Esophagus (tissue), 2 donors: ENCODE results near the gene CDK6. TPM values are rescaled to one million over a fixed set of nuclear protein-coding genes. Genes with fewer than 3 reads are reported as not detected.
"Not testable (repeated sequence)": the region's sequence is repeated elsewhere in the genome, so short reads cannot be mapped to it uniquely, and the experiment has no call there.

Experiments
- H3K27ac ChIP-seq, 2 donors: one replicate each; pipeline ENCODE4 v1.5.1; 2013; ENCODE audit warnings: low read depth in 2 of 2, mild to moderate bottlenecking in 2 of 2, inconsistent platforms in 1 of 2, low read length in 1 of 2, moderate library complexity in 1 of 2
- H3K27me3 ChIP-seq, 2 donors: one replicate each; pipeline ENCODE4 v1.6.1; 2013; ENCODE audit warnings: low read length in 2 of 2, control low read depth in 1 of 2, mild to moderate bottlenecking in 1 of 2; ENCODE audit not compliant: insufficient read depth in 2 of 2, control insufficient read depth in 1 of 2
- H3K36me3 ChIP-seq, 2 donors: one replicate each; pipeline ENCODE4 v1.6.1; 2013; ENCODE audit warnings: low read length in 1 of 2; ENCODE audit not compliant: control insufficient read depth in 2 of 2, insufficient read depth in 2 of 2
- H3K4me1 ChIP-seq, 2 donors: one replicate each; pipeline ENCODE4 v1.6.1; 2013; ENCODE audit warnings: low read length in 1 of 2; ENCODE audit not compliant: control insufficient read depth in 2 of 2, insufficient read depth in 2 of 2
- H3K4me3 ChIP-seq, 2 donors: one replicate each; pipeline ENCODE4 v1.5.1; 2013; ENCODE audit warnings: low read length in 2 of 2, mild to moderate bottlenecking in 2 of 2, low read depth in 1 of 2, moderate library complexity in 1 of 2
- H3K9me3 ChIP-seq, 2 donors: one replicate each; pipeline ENCODE4 v1.6.1; 2013; ENCODE audit warnings: mild to moderate bottlenecking in 2 of 2, low read depth in 1 of 2, low read length in 1 of 2, moderate library complexity in 1 of 2; ENCODE audit not compliant: control insufficient read depth in 2 of 2, insufficient read depth in 1 of 2
- WGBS, 2 donors: extraction: QIAGEN DNeasy Blood & Tissue Kit; methylation state at CpG; one replicate each; pipeline ENCODE4 v1.1.7; 2013; 5-methylcytosine and 5-hydroxymethylcytosine counted together
- polyA plus RNA-seq, 2 donors: library from polyadenylated mRNA; stranded (reverse); fragments of 200-250 nt; gene quantifications; one replicate each; pipeline ENCODE4 v1.2.3, GENCODE V29; 2013
- donor health status: healthy with polysubstance abuse.
- donor health status: Bipolar disorder and iron deficiency.

CDK6 gene
- polyA plus RNA-seq, 2 donors: 1.4 to 2.2 TPM

DNA sequence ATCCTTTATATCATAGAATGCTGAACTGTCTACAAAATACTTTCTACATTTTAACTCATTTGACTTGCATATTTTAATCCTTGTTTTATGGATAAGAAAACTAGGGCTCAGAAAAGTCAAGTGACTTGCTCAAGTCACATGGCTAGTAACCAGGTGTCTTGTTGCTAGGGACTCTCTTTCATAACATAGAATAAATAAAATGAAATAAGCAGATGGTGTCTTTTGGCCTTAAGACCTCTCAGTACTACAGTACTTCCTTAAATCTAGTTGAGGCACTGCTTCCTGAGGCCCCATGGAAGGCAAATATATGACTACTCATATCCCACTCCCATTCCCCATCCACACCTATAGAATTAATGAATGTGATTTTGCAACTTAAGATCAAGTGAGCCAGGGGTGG is 87.9 kb downstream of the CDK6 start:
- no peak overlapping the region for H3K4me3 ChIP-seq
- H3K36me3 ChIP-seq: no peaks in the 10 kb centered on the region
- H3K9me3 ChIP-seq: no peaks in the 10 kb centered on the region
- H3K27me3 ChIP-seq: no peaks in the 10 kb centered on the region
- no peak overlapping the region for H3K27ac ChIP-seq
- no peaks in the 10 kb centered on the region for H3K4me1 ChIP-seq

DNA sequence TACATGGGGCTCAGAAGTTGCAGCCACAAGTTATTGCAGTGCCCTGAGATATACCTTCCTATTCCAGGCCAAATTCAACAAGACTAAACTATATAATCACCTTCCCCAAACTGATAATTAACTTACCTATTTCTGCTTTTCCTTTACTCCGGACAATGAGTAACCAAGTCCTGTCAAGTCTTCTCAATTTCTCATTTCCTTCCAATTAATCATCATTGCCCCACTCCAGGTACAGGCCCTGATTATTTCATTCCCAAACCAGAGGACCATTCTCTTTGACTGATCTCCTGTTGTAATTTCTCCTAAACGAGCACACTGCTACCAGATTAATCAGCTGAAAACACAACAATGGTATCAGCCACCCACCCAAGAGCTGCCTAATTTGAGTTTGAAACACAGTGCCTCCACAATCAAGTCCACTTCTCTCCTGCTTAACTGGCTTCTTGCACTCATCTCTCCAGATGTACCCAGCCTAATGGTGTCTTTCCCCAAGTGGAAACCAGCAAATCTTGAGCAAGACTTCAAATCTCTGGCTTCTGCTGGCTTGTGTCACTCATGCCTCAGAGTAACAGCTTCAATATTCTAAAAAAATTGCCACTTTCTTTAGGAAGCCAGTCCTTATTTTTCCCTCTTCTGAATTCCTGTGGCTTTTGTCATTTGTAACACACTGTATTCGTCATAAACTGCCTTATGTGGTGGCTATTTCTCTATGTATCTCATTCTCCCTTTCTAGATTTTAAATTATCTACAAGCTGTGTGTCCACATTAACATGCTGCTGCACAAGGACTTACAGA is 89.1 kb downstream of the CDK6 start:
- no peaks in the 10 kb centered on the region for H3K4me1 ChIP-seq
- H3K27me3 ChIP-seq: no peaks in the 10 kb centered on the region
- 63 to 67% methylated on average over 3 of the region's 3 CpGs for WGBS, 2 donors
- no peak overlapping the region for H3K27ac ChIP-seq
- H3K4me3 ChIP-seq: no peak overlapping the region
- no peaks in the 10 kb centered on the region for H3K36me3 ChIP-seq
- H3K9me3 ChIP-seq: no peaks in the 10 kb centered on the region

DNA sequence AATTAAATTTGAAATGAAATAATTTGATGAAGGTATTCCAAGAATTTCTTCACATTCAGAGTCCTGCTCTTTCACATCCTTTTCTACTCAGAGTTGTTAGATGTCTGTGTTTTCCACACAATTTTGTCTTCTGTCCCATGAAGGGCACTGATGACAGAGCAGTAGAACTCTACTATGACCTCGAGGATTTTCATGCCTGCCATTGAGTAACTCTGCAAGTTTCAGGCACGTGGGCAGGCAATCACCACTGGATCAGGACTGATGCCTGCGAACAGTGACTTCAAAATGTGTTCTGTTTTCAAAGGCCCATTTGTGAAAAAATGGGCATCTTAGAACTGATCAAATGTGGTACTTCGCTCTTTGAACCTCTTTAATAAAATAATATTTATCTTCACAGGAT is 91.1 kb downstream of the CDK6 start:
- no peaks in the 10 kb centered on the region for H3K27me3 ChIP-seq
- WGBS, 2 donors: 90 to 94% methylated on average over 4 of the region's 4 CpGs
- no peaks in the 10 kb centered on the region for H3K4me1 ChIP-seq
- no peak overlapping the region for H3K27ac ChIP-seq
- H3K4me3 ChIP-seq: no peak overlapping the region
- H3K36me3 ChIP-seq: no peaks in the 10 kb centered on the region
- no peaks in the 10 kb centered on the region for H3K9me3 ChIP-seq

DNA sequence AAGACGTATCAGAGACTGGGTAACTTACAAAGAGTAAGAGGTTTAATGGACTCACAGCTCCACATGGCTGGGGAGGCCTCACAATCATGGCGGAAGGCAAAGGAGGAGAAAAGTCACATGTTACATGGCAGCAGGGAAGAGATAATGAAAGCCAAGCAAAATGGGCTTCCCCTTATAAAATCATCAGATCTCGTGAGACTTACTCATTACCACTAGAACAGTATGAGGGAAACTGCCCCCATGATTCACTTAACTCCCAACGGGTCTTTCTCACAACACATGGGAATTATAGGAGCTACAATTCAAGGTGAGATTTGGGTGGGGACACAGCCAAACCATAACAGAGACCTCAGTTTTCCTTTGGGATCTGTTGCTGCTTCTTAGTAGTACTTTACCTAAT is 92.2 kb downstream of the CDK6 start:
- WGBS, 2 donors: 93% methylated on average over 4 of the region's 4 CpGs
- H3K27me3 ChIP-seq, H3K27ac ChIP-seq, H3K4me3 ChIP-seq, H3K9me3 ChIP-seq, H3K36me3 ChIP-seq, H3K4me1 ChIP-seq: not testable (repeated sequence)

DNA sequence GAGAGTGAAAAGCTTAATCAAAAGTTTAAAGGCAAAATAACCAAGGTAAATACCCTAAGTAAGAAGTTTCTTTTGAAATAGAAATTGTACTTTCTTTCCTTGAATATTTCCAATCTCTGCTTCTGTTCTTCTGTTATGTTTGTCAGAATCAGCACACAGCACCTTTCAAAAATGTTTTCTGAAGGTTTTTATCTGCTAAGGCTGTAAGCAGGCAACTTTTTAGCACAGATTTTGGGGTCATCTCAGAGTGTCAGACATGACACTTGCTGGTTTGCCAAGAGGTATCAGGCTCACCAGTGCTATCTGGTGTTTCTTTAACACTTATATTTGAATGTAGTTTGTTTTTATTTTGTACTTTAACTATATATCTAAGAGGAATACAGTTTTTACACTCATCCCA is 94.2 kb downstream of the CDK6 start:
- H3K27ac ChIP-seq: no peak overlapping the region
- H3K36me3 ChIP-seq: no peaks in the 10 kb centered on the region
- H3K9me3 ChIP-seq: no peaks in the 10 kb centered on the region
- H3K4me1 ChIP-seq: no peaks in the 10 kb centered on the region
- no peak overlapping the region for H3K4me3 ChIP-seq
- H3K27me3 ChIP-seq: peaks cover 0 to 3% of the 10 kb centered on the region in 2 donors

DNA sequence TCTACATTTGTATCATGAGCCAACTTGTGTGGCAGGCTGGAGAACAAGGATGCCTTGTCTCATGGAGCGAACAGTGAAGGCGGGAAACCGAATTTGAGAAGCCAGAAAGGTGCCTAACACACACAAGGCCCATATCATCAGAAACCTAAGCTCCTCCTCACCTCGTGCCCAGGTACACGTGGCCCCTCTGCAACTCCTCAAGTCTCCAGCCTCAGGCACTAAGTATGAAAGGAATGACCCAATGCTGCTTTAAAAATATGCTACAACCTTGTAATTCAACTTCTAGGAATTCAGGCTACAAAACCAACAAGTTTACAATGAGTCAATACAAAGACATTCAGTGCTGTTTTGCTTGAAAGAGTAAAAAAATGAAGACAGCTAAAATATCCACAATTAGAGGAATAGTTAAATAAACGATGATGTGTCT is 95.7 kb downstream of the CDK6 start:
- Histone ChIP-seq H3K36me3 (no peaks in the 10 kb centered on the region), H3K9me3 (no peaks in the 10 kb centered on the region), H3K4me3 (no peak overlapping the region), H3K4me1 (no peaks in the 10 kb centered on the region), H3K27ac (no peak overlapping the region), H3K27me3 (peaks cover 0 to 3% of the 10 kb centered on the region in 2 donors)
- WGBS, 2 donors: 69 to 74% methylated on average over 6 of the region's 6 CpGs

GRCh38 chr7:92740134-92740533 is 96.2 kb downstream of the CDK6 start:
- WGBS, 2 donors: 80% methylated on average over 4 of the region's 4 CpGs
- Histone ChIP-seq H3K27ac (no peak overlapping the region), H3K9me3 (no peaks in the 10 kb centered on the region), H3K4me1 (no peaks in the 10 kb centered on the region), H3K27me3 (peaks cover 0 to 3% of the 10 kb centered on the region in 2 donors), H3K4me3 (no peak overlapping the region), H3K36me3 (no peaks in the 10 kb centered on the region)

- Histone ChIP-seq H3K27ac (no peak overlapping the region), H3K4me3 (no peak overlapping the region), H3K4me1 (no peaks in the 10 kb centered on the region), H3K27me3 (peaks cover 0 to 3% of the 10 kb centered on the region in 2 donors), H3K9me3 (no peaks in the 10 kb centered on the region), H3K36me3 (no peaks in the 10 kb centered on the region)
Measured at GRCh38 chr7:92739091-92739490, 97.3 kb downstream of the CDK6 start.

GRCh38 chr7:92737706-92738105 is 98.7 kb downstream of the CDK6 start:
- Histone ChIP-seq H3K4me3 (no peak overlapping the region), H3K27me3 (peaks cover 0 to 3% of the 10 kb centered on the region in 2 donors), H3K36me3 (no peaks in the 10 kb centered on the region), H3K4me1 (no peaks in the 10 kb centered on the region), H3K9me3 (no peaks in the 10 kb centered on the region), H3K27ac (no peak overlapping the region)
- WGBS, 2 donors: 93 to 97% methylated on average over 1 of the region's 1 CpG

DNA sequence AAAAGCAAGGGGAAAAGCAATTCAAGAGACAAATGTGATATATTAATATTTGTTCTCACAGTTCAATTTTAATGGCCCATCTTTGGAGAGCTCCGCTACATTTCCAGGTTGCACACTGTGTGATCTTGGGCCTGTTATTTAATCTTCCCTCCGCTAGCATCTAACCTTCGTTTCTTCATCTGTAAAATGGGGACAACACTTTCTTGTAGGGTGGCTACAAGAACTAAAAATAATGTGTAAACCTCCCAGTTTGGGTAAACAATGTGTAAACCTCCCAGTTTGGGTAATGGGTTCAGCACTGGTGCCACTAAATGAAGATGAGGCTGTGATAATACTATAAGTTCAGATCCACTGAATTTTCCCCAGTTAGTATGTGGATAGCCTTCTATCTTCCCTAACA is 99.5 kb downstream of the CDK6 start:
- Histone ChIP-seq H3K9me3 (no peaks in the 10 kb centered on the region), H3K4me3 (no peak overlapping the region), H3K27me3 (peaks cover 0 to 3% of the 10 kb centered on the region in 2 donors), H3K27ac (no peak overlapping the region), H3K36me3 (no peaks in the 10 kb centered on the region), H3K4me1 (no peaks in the 10 kb centered on the region)
- WGBS, 2 donors: 97 to 98% methylated on average over 3 of the region's 3 CpGs
